Aorta (tissue), 5 donors: ENCODE results near the gene SMAD3. TPM values are rescaled to one million over a fixed set of nuclear protein-coding genes. Genes with fewer than 3 reads are reported as not detected.

ENCODE experiments used
- ATAC-seq: fragments of 200-7000 bp; cut with Tn5 transposase; one replicate; pipeline ENCODE4 v1.9.1; 2022; ENCODE audit warnings: moderate library complexity; ENCODE audit not compliant: low FRiP score
- DNase-seq, 2 donors: peaks; one replicate each; pipeline ENCODE4 v3.0.0-alpha.2; 2020
- H3K27ac ChIP-seq, 2 donors: one replicate each; pipeline ENCODE4 v1.5.1; 2013; ENCODE audit warnings: low read length in 2 of 2, mild to moderate bottlenecking in 2 of 2, moderate library complexity in 2 of 2, control low read depth in 1 of 2, inconsistent platforms in 1 of 2, low read depth in 1 of 2
- H3K27me3 ChIP-seq, 2 donors: one replicate each; pipeline ENCODE4 v1.6.1; 2013; ENCODE audit warnings: control low read depth in 1 of 2, low read length in 1 of 2, mild to moderate bottlenecking in 1 of 2, moderate library complexity in 1 of 2; ENCODE audit not compliant: insufficient read depth in 2 of 2, control insufficient read depth in 1 of 2
- H3K36me3 ChIP-seq, 2 donors: one replicate each; pipeline ENCODE4 v1.6.1; 2013; ENCODE audit warnings: control low read depth in 1 of 2, low read length in 1 of 2, mild to moderate bottlenecking in 1 of 2; ENCODE audit not compliant: insufficient read depth in 2 of 2, control insufficient read depth in 1 of 2
- H3K4me1 ChIP-seq, 2 donors: one replicate each; pipeline ENCODE4 v1.6.1; 2013; ENCODE audit warnings: low read length in 2 of 2, control low read depth in 1 of 2, mild to moderate bottlenecking in 1 of 2, moderate library complexity in 1 of 2; ENCODE audit not compliant: insufficient read depth in 2 of 2, control insufficient read depth in 1 of 2
- H3K4me3 ChIP-seq, 2 donors: one replicate each; pipeline ENCODE4 v1.5.1; 2013; ENCODE audit warnings: low read length in 2 of 2, control low read depth in 1 of 2, mild to moderate bottlenecking in 1 of 2
- H3K9me3 ChIP-seq: one replicate; pipeline ENCODE4 v1.6.1; 2013; ENCODE audit warnings: mild to moderate bottlenecking, low read length; ENCODE audit not compliant: control insufficient read depth
- WGBS, 2 donors: extraction: QIAGEN DNeasy Blood & Tissue Kit; methylation state at CpG; one replicate each; pipeline ENCODE4 v1.1.7; 2013; 5-methylcytosine and 5-hydroxymethylcytosine counted together
- intact Hi-C, 2 donors: fragments of 100-400 bp; cut with DNase I; formaldehyde crosslinking; loops; one replicate each; pipeline versions ENCODE4 v1.14.2 to v1.15.0; 2022
- polyA plus RNA-seq, 2 donors: library from polyadenylated mRNA; stranded (reverse); fragments of 200-250 nt; gene quantifications; one replicate each; pipeline ENCODE4 v1.2.3, GENCODE V29; 2013
- total RNA-seq, 2 donors: library from RNA; stranded (reverse); fragmentation: NEBNext Ultra II Directional; extraction: Animal tissue kit (Norgen Biotek cat#: 25700); gene quantifications; one replicate each; pipeline ENCODE4 v1.2.1, GENCODE V29; 2021
- donor health status: healthy with polysubstance abuse.
- donor health status: Bipolar disorder and iron deficiency.
- donor health status: DM: no; HTN: no; CAD: no.
- donor health status: DM: no; HTN: no; CAD: no.
- donor health status: DM: yes; HTN: yes; CAD: no.

The SMAD3 gene
- total and polyA plus RNA-seq, 4 donors: 7.1 to 90.8 (median 55.0) TPM

- no peak overlapping the region for H3K4me3 ChIP-seq
- no peak for ATAC-seq
- H3K36me3 ChIP-seq: no peaks in the 10 kb centered on the region
- DNase-seq: peak in 1 of 2 donors; percentile 45
- no peaks in the 10 kb centered on the region for H3K4me1 ChIP-seq
- H3K27ac ChIP-seq: no peak overlapping the region
- 42 to 55% methylated on average over 2 of the region's 2 CpGs for WGBS, 2 donors
- no peaks in the 10 kb centered on the region for H3K27me3 ChIP-seq
- H3K9me3 ChIP-seq: no peaks in the 10 kb centered on the region
- intact Hi-C loops: no loop called here
Measured at GRCh38 chr15:67040277-67040676, 25.1 kb upstream of the SMAD3 start.

GRCh38 chr15:67042551-67043142 is 22.8 kb upstream of the SMAD3 start:
- H3K27ac ChIP-seq: no peak overlapping the region
- no peak overlapping the region for H3K4me3 ChIP-seq
- WGBS, 2 donors: 81% methylated on average over 7 of the region's 7 CpGs
- DNase-seq: peak in 1 of 2 donors; percentile 28
- H3K4me1 ChIP-seq: no peaks in the 10 kb centered on the region
- H3K9me3 ChIP-seq: no peaks in the 10 kb centered on the region
- no peaks in the 10 kb centered on the region for H3K27me3 ChIP-seq
- no peak for ATAC-seq
- intact Hi-C loops: no loop called here
- no peaks in the 10 kb centered on the region for H3K36me3 ChIP-seq

- DNase-seq (peak; percentile 74 to 88), ATAC-seq (no peak)
- Histone ChIP-seq H3K27ac (peak overlapping the region; percentile 11 to 90), H3K9me3 (no peaks in the 10 kb centered on the region), H3K4me3 (no peak overlapping the region), H3K36me3 (no peaks in the 10 kb centered on the region), H3K27me3 (no peaks in the 10 kb centered on the region), H3K4me1 (peaks cover 2 to 3% of the 10 kb centered on the region in 2 donors)
- intact Hi-C loops: loop anchor here in 1 of 2 donors (2.0 kb wide), 1 partner anchor 63 kb away; no protein-coding TSS in a partner anchor
- WGBS, 2 donors: 21 to 25% methylated on average over 13 of the region's 13 CpGs
Measured at GRCh38 chr15:67043939-67044771, 21.2 kb upstream of the SMAD3 start.

GRCh38 chr15:67047149-67047661 is 18.2 kb upstream of the SMAD3 start:
- no peak overlapping the region for H3K4me3 ChIP-seq
- H3K27ac ChIP-seq: no peak overlapping the region
- intact Hi-C loops: no loop called here
- H3K27me3 ChIP-seq: no peaks in the 10 kb centered on the region
- H3K4me1 ChIP-seq: peaks cover 7 to 9% of the 10 kb centered on the region in 2 donors
- WGBS, 2 donors: 56 to 66% methylated on average over 1 of the region's 1 CpG
- H3K36me3 ChIP-seq: no peaks in the 10 kb centered on the region
- ATAC-seq (no peak), DNase-seq (no peak)
- H3K9me3 ChIP-seq: no peaks in the 10 kb centered on the region

- Histone ChIP-seq H3K4me1 (peaks cover 7 to 9% of the 10 kb centered on the region in 2 donors), H3K27me3 (no peaks in the 10 kb centered on the region), H3K9me3 (no peaks in the 10 kb centered on the region), H3K4me3 (no peak overlapping the region), H3K36me3 (no peaks in the 10 kb centered on the region), H3K27ac (peak overlapping the region; percentile 47 to 100)
- WGBS, 2 donors: 23 to 25% methylated on average over 9 of the region's 9 CpGs
- intact Hi-C loops: no loop called here
- peak; percentile 79 to 86 for DNase-seq
- peak; percentile 84 for ATAC-seq
Measured at GRCh38 chr15:67048281-67049279, 16.8 kb upstream of the SMAD3 start.

- H3K27me3 ChIP-seq: no peaks in the 10 kb centered on the region
- H3K27ac ChIP-seq: peak overlapping the region; percentile 47 to 100
- H3K9me3 ChIP-seq: no peaks in the 10 kb centered on the region
- no peak overlapping the region for H3K4me3 ChIP-seq
- no peaks in the 10 kb centered on the region for H3K36me3 ChIP-seq
- DNase-seq (peak in 1 of 2 donors; percentile 55), ATAC-seq (peak; percentile 62)
- peaks cover 7 to 9% of the 10 kb centered on the region in 2 donors for H3K4me1 ChIP-seq
- intact Hi-C loops: no loop called here
- 10 to 14% methylated on average over 6 of the region's 6 CpGs for WGBS, 2 donors
Measured at GRCh38 chr15:67049351-67050044, 15.9 kb upstream of the SMAD3 start.

DNA sequence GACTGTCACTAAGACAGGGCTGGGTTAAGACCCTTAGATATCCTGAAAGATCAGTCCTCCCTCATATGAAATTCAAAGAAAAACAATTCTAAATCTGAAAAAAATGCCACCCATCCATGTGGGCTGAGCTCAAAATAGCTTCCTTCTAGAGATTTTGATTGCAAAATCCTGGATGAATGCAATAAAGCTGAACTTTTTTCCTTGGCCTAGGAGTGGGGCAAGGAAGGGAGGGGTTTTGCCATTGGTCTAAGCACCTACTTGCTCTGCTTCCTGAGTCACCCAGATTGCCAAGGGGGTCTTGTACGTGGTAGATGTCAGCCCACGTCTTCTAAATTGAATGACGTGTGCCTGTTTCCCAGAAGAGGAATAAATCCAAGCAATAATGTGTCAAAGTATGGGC is 15.3 kb upstream of the SMAD3 start:
- intact Hi-C loops: no loop called here
- WGBS, 2 donors: 6% methylated on average over 3 of the region's 3 CpGs
- H3K36me3 ChIP-seq: no peaks in the 10 kb centered on the region
- H3K4me1 ChIP-seq: peaks cover 7 to 9% of the 10 kb centered on the region in 2 donors
- ATAC-seq (peak; percentile 68), DNase-seq (no peak)
- H3K27ac ChIP-seq: peak overlapping the region; percentile 47 to 100
- no peak overlapping the region for H3K4me3 ChIP-seq
- H3K9me3 ChIP-seq: no peaks in the 10 kb centered on the region
- no peaks in the 10 kb centered on the region for H3K27me3 ChIP-seq
